SKM-1 (cell line): Measurements from ENCODE around the gene VAV2.
A peak's percentile ranks its signal among the peaks of the same experiment; 100 is the strongest.

Experiments
- DNase-seq: peaks from one replicate; lab custom pipeline; 2025; ENCODE audit not compliant: unreplicated experiment; lab: John Stamatoyannopoulos, UW

The VAV2 gene

GRCh38 chr9:133788045-133788818 lies 203.9 kb downstream of the VAV2 start:
- no peak for DNase-seq

DNA sequence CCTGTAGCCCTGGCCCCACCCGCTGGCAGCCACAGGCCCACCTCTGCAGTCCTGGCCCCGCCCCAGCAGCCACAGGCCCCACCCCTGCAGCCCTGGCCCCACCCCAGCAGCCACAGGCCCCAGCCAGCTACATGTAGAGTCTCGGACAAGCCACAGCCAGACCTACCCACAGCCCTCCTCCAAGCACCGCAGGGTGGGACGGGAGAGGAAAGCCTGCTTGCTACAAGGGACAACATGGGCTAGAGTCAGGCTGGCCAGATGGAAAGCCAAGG lies 204.4 kb downstream of the VAV2 start:
- DNase-seq = no peak

DNA sequence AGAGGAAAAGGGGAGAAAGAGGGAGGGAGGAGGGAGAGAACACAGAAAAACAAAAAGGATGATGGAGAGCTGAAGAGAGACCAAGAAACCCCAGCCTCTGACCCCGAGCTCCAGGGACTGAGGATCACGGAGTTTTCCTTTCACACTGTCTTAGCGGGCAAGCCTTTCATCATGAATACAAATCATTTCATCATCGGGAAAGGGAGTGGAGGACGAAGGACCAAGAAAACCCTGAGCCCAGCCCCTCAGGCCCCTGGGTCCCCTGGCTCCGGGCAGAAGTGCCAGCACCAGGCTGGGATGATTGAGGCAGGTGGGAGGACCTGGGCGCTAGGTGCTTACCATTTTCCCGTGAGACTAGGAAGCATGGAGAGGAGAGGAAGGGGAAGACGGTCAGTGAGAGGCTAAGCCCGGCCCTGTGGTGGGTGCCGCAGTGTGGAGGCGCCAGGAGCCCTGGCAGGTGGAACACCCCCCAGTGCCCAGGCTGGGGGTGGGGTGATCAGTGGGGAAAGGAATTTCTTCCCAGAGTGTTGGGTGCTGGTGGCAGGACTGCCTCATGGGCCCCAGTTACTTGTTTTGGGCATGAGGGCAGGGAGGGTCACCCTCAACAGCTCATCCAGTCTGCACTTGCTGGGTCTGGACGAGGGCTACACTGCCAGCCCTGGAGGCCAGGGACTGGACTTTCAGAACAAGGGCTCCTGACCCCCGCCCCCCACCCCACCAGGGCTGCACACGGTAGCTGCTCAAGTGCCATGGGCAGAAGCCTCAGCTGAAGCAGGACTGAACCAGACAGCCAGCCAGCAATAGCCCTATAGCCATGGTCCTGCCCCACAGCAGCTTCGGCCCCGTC lies 205.0 kb downstream of the VAV2 start:
- no peak for DNase-seq

- no peak for DNase-seq
Measured at GRCh38 chr9:133786371-133786753, 205.8 kb downstream of the VAV2 start.

GRCh38 chr9:133785753-133786370 lies 206.3 kb downstream of the VAV2 start:
- DNase-seq = no peak

DNA sequence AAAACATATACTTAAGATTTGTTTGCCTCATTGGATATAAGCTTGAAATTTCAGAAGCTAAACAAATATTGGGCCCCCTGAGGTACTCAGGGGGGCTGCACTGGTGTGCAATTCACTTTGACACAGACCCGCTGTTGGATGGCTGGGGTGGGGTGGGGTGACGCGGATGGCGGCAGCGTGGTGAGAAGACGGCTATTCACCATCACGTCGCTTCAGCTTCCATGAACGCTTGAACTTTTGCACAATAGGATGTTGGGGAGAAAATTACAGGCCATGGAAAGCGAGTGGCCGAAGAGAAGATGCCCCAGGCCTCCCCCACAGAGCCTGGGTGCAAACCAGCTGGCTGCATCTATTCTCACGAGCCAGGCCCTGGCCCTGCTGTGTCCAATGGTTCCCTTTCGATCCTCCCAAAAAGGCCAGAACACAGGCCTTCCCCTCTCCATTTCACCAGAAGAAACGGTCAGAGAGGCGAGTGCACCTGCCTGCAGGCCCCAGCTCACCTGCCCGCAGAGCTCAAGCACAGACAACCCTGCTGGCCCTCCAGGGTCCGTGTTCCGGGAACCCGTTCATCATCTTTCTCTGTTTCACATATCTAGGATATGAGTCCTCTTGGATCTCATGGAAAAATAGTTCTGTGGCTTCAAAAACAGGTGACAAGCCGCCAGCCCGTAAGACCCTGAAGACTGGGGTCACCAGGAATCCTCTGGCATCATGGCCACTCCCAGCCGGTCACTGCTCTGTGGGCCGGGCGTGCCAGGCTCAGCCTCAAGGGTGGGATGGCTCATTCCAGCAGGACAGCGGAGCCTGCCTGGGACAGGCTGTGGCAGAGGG lies 207.2 kb downstream of the VAV2 start:
- DNase-seq = no peak

DNA sequence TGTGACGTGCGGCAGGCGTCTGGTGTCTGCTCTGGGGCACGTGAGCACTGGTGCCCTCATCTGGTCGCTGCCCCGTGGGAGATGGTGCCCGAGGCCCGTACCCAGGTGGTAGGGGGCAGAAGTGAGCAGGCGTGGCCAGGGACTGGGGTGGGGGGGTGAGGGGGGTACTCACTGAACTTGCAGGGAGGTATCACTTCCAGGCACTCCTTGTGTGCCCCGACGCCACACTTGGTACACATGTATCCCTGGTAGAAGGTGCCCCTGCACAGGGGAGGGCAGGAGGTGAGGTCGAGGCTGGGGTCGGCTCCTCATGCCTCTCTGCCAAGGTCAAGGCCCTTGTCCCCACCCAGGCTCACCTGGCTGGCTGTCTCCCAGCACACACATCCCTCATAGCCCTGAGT lies 208.8 kb downstream of the VAV2 start:
- DNase-seq = no peak

DNA sequence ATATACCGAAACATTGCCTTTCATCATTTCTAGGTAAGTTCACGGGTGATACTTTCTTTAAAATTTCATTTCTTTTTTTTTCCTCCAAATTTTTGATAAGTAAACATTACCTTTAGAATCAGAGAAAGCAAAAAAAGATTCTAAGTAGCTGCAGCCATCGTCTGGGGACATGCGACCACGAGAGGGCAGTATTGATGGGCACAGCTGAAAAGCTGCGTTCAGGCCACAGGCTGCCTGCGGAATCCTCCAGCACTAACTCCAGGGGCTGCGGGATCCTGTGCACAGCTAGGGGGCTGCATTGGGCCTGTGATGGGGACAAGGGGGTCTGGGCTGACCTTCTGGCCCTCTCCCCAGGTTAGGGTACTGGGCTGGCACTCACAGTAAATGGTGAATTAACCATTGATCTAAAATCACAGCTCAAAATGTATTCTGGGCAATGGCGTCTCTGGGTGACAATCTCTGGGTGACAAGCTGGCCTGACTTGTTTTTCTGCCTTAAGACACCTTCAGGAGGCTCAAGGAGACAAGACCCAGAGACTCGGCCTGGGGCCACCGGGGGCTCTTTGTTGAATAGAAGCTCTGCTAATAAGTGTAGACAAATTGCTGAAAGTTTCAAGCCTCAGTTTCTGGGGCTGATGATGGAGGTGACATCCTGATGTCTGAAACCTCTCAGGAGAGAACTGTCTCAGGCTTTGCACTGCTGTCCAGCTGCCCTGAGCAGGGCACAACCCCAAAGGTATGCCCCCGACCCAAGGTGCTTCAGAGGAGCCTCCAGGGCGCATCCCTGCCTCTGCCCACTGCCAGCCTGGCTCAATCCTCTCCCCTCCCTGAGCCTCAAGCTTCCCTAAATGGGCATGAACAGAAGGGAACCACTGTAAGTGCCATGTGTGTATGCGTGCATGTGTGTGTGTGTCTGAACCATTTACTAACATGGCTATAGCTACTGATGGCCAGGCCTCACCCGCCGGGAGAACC lies 209.7 kb downstream of the VAV2 start:
- peak; percentile 44 for DNase-seq

- no peak for DNase-seq
Measured at GRCh38 chr9:133781828-133782135, 210.3 kb downstream of the VAV2 start.

GRCh38 chr9:133780962-133781827 lies 210.9 kb downstream of the VAV2 start:
- DNase-seq = no peak

- DNase-seq = no peak
Measured at GRCh38 chr9:133780404-133780945, 211.6 kb downstream of the VAV2 start.

DNA sequence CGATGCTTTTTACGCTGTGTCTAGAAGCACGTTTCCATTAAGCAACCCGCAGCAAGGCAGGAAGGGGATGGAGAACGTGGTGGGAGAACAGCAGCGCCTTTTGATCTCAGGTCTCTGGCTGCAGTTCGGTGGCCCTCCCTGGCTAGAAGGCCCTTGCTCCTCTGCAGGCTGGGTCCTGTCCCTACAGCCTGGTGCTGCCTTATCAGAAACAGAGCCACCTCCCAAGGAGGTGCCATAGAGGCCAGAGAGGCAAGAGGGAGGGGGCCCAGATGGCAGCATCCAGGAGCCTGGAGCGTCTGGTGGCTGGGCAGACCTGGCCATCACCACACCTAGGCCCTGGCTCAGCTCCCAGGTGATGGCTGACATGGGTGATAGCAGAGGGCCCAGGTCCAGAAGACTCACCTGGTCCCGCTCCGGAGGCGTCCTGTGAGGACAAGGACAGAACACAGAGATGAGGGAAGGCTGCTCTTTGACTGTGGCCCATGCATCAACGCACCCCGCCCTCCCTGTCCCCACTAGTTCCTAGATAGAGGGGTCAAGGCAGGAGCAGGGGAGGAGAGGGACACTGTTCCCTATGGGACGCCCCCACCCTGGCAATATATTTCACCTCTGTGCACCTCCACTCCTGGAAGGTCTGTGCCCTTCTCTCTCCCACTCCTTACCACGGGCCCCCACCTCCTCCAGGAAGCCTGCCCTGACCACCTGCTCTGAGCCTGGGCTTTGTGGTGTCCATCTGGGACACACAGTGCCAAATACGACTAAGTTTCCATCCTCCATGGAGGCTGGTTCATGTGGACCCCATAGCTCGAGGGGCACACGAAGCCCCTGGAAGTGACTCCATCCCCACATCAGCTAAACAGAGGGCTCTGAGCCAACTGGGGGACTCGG lies 212.4 kb downstream of the VAV2 start:
- no peak for DNase-seq

DNA sequence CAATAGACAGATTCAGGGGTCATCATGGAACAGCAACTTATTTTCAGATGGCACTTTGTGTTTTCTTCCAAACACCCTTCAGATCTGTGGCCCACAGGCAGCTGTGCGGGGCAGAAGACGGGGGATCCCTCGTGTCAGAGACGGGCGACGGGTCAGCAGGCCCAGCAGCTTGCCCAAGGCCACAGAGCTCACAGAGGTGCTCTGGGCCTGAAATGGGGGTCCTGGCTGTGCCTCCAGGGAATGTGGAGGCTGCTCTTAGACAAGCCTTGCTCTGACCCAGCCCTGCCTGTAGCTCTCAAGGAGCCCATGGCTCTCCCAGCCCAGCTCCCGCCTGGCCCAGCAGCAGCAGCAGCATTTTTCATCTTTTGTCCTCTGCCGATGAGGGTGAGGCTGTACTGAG lies 213.0 kb downstream of the VAV2 start:
- DNase-seq = no peak

GRCh38 chr9:133778336-133779013 lies 213.6 kb downstream of the VAV2 start:
- DNase-seq = no peak

DNA sequence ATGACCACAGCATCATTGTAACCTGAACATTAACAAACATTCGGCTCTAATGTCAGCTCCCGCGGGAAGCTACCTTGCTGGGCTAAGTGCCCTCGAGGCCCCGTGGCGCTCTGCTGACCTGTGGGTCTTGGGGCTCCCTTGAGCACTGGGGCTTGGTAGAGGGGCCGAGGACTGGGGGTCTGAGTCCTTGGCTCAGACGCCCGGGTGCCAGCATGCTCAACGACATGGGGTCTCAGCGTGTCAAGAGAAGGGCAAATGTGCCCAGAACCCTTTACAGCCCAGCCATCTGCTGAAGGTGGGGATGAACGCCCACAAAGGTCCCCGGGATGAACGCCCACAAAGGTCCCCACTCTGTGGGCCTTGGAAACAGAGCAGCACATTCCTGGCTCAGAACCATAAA lies 214.3 kb downstream of the VAV2 start:
- DNase-seq = no peak

DNA sequence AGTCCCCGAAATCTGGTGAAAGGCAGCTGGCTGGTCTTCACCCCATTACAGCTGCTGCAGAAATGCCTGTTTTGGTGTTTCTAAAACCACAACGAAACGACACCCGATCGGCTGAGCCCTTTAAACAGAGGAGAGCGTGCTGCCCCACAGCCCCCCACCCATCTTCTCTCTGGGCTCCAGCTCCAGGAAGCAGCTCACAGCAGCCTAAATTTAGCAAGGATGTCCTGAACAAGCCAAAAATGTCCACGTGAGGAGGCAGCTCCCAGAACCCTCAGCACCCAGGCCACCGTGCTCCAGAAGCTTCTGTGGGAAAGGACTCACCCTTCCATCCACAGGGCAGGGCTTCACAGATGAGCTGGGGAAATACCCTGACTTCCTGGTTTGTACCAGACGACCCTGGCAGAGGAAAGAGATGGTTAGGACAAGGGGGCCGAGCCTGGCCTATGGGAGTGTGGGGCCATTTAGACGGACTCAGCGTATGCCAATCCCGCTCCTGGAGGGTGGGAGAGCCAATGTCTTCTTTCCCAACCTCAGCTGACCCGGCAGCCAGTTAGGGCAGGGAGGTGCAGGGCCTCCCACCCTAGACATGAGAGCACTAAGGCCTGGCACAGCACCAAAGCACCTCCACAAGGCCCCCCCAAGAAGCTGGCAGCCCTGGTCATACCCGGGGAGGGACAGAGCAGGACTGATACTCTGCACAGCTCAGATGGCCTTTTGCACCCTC lies 214.9 kb downstream of the VAV2 start:
- DNase-seq = no peak
